ENCODE data around the gene RPL35.
A peak's percentile ranks its signal among the peaks of the same experiment; 100 is the strongest.

The RPL35 gene

GRCh38 chr9:124831642-124832364, 30.0 kb downstream of the RPL35 start:
- H3K4me1 ChIP-seq (ENCODE audit: insufficient read depth, low read length) = peaks cover 26% of the 10 kb centered on the region

GRCh38 chr9:124830593-124830992, 31.2 kb downstream of the RPL35 start:
- H3K4me1 ChIP-seq (ENCODE audit: insufficient read depth, low read length) = peaks cover 24% of the 10 kb centered on the region
- H3K9me3 ChIP-seq (ENCODE audit: low read length) = no peaks in the 10 kb centered on the region

More at GRCh38 chr9:124831642-124832364, 30.0 kb downstream of the RPL35 start:
- Histone ChIP-seq H3K36me3 (ENCODE audit: insufficient read depth, low read length) (no peaks in the 10 kb centered on the region), H3K9me3 (ENCODE audit: low read length) (no peaks in the 10 kb centered on the region), H3K27me3 (ENCODE audit: control insufficient read depth in 1 of 2, insufficient read depth in 2 of 2, low read length in 2 of 2) (no peaks in the 10 kb centered on the region), H3K9ac (ENCODE audit: low read length) (no peak overlapping the region), H3K27ac (ENCODE audit: low read depth, low read length) (no peak overlapping the region), H3K4me3 (ENCODE audit: low read depth in 1 of 2, low read length in 2 of 2) (no peak overlapping the region)

GRCh38 chr9:124829334-124829669, 32.5 kb downstream of the RPL35 start:
- no peak overlapping the region for H3K9ac ChIP-seq (ENCODE audit: low read length)
- H3K4me3 ChIP-seq (ENCODE audit: low read depth in 1 of 2, low read length in 2 of 2) = no peak overlapping the region
- H3K27ac ChIP-seq (ENCODE audit: low read depth, low read length) = no peak overlapping the region
- H3K4me1 ChIP-seq (ENCODE audit: insufficient read depth, low read length) = peaks cover 14% of the 10 kb centered on the region
- H3K9me3 ChIP-seq (ENCODE audit: low read length) = no peaks in the 10 kb centered on the region
- no peaks in the 10 kb centered on the region for H3K27me3 ChIP-seq (ENCODE audit: control insufficient read depth in 1 of 2, insufficient read depth in 2 of 2, low read length in 2 of 2)
- H3K36me3 ChIP-seq (ENCODE audit: insufficient read depth, low read length) = no peaks in the 10 kb centered on the region

More at GRCh38 chr9:124830593-124830992, 31.2 kb downstream of the RPL35 start:
- H3K27me3 ChIP-seq (ENCODE audit: control insufficient read depth in 1 of 2, insufficient read depth in 2 of 2, low read length in 2 of 2) = no peaks in the 10 kb centered on the region
- no peak overlapping the region for H3K27ac ChIP-seq (ENCODE audit: low read depth, low read length)
- no peaks in the 10 kb centered on the region for H3K36me3 ChIP-seq (ENCODE audit: insufficient read depth, low read length)
- H3K9ac ChIP-seq (ENCODE audit: low read length) = no peak overlapping the region
- no peak overlapping the region for H3K4me3 ChIP-seq (ENCODE audit: low read depth in 1 of 2, low read length in 2 of 2)

DNA sequence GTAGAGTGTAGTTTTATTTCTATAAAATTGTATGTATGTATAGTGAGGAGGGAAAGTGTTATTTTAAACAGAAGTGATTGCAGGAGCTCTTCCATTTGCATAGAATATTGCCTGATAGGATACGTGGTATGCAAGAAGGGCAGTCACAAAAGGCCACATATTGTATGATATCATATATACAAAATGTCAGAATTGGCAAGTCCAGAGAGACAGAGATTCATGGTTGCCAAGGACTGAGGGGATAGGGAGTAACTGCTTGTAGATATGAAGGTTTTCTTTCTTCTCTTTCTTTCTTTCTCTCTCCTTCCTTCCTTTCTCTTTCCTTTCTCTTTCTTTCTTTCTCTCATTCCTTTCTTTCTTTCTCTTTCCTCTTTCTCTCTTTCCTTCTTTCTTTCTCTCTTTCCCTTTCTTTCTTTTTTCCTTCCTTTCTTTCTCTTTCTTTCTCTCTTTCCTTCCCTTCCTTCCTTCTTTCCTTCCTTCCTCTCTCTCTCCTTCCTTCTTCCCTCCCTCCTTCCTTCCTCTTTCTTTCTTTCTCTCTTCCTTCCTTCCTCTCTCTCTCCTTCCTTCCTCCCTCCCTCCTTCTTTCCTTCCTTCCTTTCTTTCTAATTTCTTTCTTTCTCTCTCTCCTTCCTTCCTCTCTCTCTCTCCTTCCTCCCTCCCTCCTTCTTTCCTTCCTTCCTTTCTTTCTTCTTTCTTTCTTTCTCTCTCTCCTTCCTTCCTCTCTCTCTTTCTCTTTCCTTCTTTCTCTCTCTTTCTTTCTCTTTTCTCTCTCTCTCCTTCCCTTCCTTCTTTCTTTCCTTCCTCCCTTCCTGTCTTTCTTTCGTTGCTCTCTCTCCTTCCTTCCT, 33.0 kb downstream of the RPL35 start:
- no peaks in the 10 kb centered on the region for H3K9me3 ChIP-seq (ENCODE audit: low read length)
- H3K27me3 ChIP-seq (ENCODE audit: control insufficient read depth in 1 of 2, insufficient read depth in 2 of 2, low read length in 2 of 2) = no peaks in the 10 kb centered on the region
- H3K9ac ChIP-seq (ENCODE audit: low read length) = no peak overlapping the region
- H3K4me1 ChIP-seq (ENCODE audit: insufficient read depth, low read length) = peaks cover 14% of the 10 kb centered on the region
- no peaks in the 10 kb centered on the region for H3K36me3 ChIP-seq (ENCODE audit: insufficient read depth, low read length)
- no peak overlapping the region for H3K27ac ChIP-seq (ENCODE audit: low read depth, low read length)
- H3K4me3 ChIP-seq (ENCODE audit: low read depth in 1 of 2, low read length in 2 of 2) = no peak overlapping the region

GRCh38 chr9:124820698-124821623, 40.8 kb downstream of the RPL35 start:
- Histone ChIP-seq H3K4me1 (ENCODE audit: insufficient read depth, low read length) (peaks cover 8% of the 10 kb centered on the region), H3K9ac (ENCODE audit: low read length) (no peak overlapping the region)

GRCh38 chr9:124818431-124819281, 43.1 kb downstream of the RPL35 start:
- Histone ChIP-seq H3K27ac (ENCODE audit: low read depth, low read length) (no peak overlapping the region), H3K9ac (ENCODE audit: low read length) (no peak overlapping the region), H3K27me3 (ENCODE audit: control insufficient read depth in 1 of 2, insufficient read depth in 2 of 2, low read length in 2 of 2) (no peaks in the 10 kb centered on the region), H3K9me3 (ENCODE audit: low read length) (no peaks in the 10 kb centered on the region), H3K4me3 (ENCODE audit: low read depth in 1 of 2, low read length in 2 of 2) (no peak overlapping the region), H3K36me3 (ENCODE audit: insufficient read depth, low read length) (no peaks in the 10 kb centered on the region), H3K4me1 (ENCODE audit: insufficient read depth, low read length) (peaks cover 16% of the 10 kb centered on the region)

More at GRCh38 chr9:124820698-124821623, 40.8 kb downstream of the RPL35 start:
- H3K27me3 ChIP-seq (ENCODE audit: control insufficient read depth in 1 of 2, insufficient read depth in 2 of 2, low read length in 2 of 2) = no peaks in the 10 kb centered on the region
- H3K36me3 ChIP-seq (ENCODE audit: insufficient read depth, low read length) = no peaks in the 10 kb centered on the region
- no peak overlapping the region for H3K27ac ChIP-seq (ENCODE audit: low read depth, low read length)
- H3K4me3 ChIP-seq (ENCODE audit: low read depth in 1 of 2, low read length in 2 of 2) = no peak overlapping the region
- H3K9me3 ChIP-seq (ENCODE audit: low read length) = no peaks in the 10 kb centered on the region

GRCh38 chr9:124815601-124816000, 46.2 kb downstream of the RPL35 start:
- Histone ChIP-seq H3K9me3 (ENCODE audit: low read length) (no peaks in the 10 kb centered on the region), H3K27me3 (ENCODE audit: control insufficient read depth in 1 of 2, insufficient read depth in 2 of 2, low read length in 2 of 2) (no peaks in the 10 kb centered on the region), H3K9ac (ENCODE audit: low read length) (no peak overlapping the region), H3K4me3 (ENCODE audit: low read depth in 1 of 2, low read length in 2 of 2) (no peak overlapping the region), H3K4me1 (ENCODE audit: insufficient read depth, low read length) (peaks cover 37% of the 10 kb centered on the region), H3K27ac (ENCODE audit: low read depth, low read length) (no peak overlapping the region), H3K36me3 (ENCODE audit: insufficient read depth, low read length) (no peaks in the 10 kb centered on the region)

DNA sequence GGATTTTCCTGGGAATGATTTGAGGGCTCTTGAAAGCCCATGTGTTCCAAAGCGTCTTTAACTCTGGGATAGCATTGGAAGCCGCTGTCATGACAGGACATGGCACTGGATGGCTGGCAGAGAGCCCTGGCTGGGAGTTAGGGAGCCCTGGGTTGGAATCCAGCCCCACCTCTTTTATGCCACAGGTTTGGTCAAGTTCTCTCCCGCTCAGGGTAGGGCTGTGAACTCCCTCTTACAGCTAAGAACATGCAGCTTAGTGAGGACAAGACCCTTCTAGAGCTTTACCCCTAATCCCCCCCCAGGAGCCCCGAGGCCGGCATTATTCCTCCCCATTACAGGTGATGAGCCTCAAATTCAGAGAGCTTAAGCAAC, 47.6 kb downstream of the RPL35 start:
- no peaks in the 10 kb centered on the region for H3K9me3 ChIP-seq (ENCODE audit: low read length)

GRCh38 chr9:124813501-124814163, 48.1 kb downstream of the RPL35 start:
- H3K36me3 ChIP-seq (ENCODE audit: insufficient read depth, low read length) = no peaks in the 10 kb centered on the region
- peak overlapping the region; percentile 11 for H3K9ac ChIP-seq (ENCODE audit: low read length)
- H3K27ac ChIP-seq (ENCODE audit: low read depth, low read length) = peak overlapping the region; percentile 83
- peaks cover 41% of the 10 kb centered on the region for H3K4me1 ChIP-seq (ENCODE audit: insufficient read depth, low read length)
- H3K9me3 ChIP-seq (ENCODE audit: low read length) = no peaks in the 10 kb centered on the region
- H3K27me3 ChIP-seq (ENCODE audit: control insufficient read depth in 1 of 2, insufficient read depth in 2 of 2, low read length in 2 of 2) = no peaks in the 10 kb centered on the region
- no peak overlapping the region for H3K4me3 ChIP-seq (ENCODE audit: low read depth in 1 of 2, low read length in 2 of 2)

More for the DNA sequence above, 47.6 kb downstream of the RPL35 start:
- no peak overlapping the region for H3K9ac ChIP-seq (ENCODE audit: low read length)
- H3K27ac ChIP-seq (ENCODE audit: low read depth, low read length) = peak overlapping the region; percentile 21
- H3K36me3 ChIP-seq (ENCODE audit: insufficient read depth, low read length) = no peaks in the 10 kb centered on the region
- peaks cover 41% of the 10 kb centered on the region for H3K4me1 ChIP-seq (ENCODE audit: insufficient read depth, low read length)
- H3K27me3 ChIP-seq (ENCODE audit: control insufficient read depth in 1 of 2, insufficient read depth in 2 of 2, low read length in 2 of 2) = no peaks in the 10 kb centered on the region
- H3K4me3 ChIP-seq (ENCODE audit: low read depth in 1 of 2, low read length in 2 of 2) = no peak overlapping the region

DNA sequence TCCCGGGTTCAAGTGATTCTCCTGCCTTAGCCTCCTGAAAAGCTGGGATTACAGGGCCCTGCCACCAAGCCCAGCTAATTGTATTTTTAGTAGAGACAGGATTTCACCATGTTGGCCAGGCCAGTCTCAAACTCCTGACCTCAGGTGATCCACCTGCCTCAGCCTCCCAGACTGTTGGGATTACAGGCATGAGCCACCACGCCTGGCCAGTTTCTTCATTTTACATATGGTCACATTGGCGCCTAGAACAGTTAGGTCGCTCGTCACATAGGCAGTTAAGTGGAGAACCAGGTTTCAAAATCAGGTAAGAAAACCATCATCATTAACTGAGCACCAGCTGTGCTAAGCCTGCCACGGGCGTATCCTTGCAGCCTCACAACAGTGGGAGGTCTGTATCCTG, 48.7 kb downstream of the RPL35 start:
- Histone ChIP-seq H3K9ac (ENCODE audit: low read length) (peak overlapping the region; percentile 11), H3K4me3 (ENCODE audit: low read depth in 1 of 2, low read length in 2 of 2) (no peak overlapping the region), H3K36me3 (ENCODE audit: insufficient read depth, low read length) (no peaks in the 10 kb centered on the region), H3K27me3 (ENCODE audit: control insufficient read depth in 1 of 2, insufficient read depth in 2 of 2, low read length in 2 of 2) (no peaks in the 10 kb centered on the region), H3K27ac (ENCODE audit: low read depth, low read length) (peak overlapping the region; percentile 83), H3K9me3 (ENCODE audit: low read length) (no peaks in the 10 kb centered on the region), H3K4me1 (ENCODE audit: insufficient read depth, low read length) (peaks cover 41% of the 10 kb centered on the region)
